Measurements from ENCODE around the gene WDR48. TPM values are rescaled to one million over a fixed set of nuclear protein-coding genes. Genes with fewer than 3 reads are reported as not detected.

WDR48 gene
- total and polyA plus RNA-seq, 2 experiments from 2014 or later = 27.2 to 54.3 TPM

- TF ChIP-seq, protein P1, sequence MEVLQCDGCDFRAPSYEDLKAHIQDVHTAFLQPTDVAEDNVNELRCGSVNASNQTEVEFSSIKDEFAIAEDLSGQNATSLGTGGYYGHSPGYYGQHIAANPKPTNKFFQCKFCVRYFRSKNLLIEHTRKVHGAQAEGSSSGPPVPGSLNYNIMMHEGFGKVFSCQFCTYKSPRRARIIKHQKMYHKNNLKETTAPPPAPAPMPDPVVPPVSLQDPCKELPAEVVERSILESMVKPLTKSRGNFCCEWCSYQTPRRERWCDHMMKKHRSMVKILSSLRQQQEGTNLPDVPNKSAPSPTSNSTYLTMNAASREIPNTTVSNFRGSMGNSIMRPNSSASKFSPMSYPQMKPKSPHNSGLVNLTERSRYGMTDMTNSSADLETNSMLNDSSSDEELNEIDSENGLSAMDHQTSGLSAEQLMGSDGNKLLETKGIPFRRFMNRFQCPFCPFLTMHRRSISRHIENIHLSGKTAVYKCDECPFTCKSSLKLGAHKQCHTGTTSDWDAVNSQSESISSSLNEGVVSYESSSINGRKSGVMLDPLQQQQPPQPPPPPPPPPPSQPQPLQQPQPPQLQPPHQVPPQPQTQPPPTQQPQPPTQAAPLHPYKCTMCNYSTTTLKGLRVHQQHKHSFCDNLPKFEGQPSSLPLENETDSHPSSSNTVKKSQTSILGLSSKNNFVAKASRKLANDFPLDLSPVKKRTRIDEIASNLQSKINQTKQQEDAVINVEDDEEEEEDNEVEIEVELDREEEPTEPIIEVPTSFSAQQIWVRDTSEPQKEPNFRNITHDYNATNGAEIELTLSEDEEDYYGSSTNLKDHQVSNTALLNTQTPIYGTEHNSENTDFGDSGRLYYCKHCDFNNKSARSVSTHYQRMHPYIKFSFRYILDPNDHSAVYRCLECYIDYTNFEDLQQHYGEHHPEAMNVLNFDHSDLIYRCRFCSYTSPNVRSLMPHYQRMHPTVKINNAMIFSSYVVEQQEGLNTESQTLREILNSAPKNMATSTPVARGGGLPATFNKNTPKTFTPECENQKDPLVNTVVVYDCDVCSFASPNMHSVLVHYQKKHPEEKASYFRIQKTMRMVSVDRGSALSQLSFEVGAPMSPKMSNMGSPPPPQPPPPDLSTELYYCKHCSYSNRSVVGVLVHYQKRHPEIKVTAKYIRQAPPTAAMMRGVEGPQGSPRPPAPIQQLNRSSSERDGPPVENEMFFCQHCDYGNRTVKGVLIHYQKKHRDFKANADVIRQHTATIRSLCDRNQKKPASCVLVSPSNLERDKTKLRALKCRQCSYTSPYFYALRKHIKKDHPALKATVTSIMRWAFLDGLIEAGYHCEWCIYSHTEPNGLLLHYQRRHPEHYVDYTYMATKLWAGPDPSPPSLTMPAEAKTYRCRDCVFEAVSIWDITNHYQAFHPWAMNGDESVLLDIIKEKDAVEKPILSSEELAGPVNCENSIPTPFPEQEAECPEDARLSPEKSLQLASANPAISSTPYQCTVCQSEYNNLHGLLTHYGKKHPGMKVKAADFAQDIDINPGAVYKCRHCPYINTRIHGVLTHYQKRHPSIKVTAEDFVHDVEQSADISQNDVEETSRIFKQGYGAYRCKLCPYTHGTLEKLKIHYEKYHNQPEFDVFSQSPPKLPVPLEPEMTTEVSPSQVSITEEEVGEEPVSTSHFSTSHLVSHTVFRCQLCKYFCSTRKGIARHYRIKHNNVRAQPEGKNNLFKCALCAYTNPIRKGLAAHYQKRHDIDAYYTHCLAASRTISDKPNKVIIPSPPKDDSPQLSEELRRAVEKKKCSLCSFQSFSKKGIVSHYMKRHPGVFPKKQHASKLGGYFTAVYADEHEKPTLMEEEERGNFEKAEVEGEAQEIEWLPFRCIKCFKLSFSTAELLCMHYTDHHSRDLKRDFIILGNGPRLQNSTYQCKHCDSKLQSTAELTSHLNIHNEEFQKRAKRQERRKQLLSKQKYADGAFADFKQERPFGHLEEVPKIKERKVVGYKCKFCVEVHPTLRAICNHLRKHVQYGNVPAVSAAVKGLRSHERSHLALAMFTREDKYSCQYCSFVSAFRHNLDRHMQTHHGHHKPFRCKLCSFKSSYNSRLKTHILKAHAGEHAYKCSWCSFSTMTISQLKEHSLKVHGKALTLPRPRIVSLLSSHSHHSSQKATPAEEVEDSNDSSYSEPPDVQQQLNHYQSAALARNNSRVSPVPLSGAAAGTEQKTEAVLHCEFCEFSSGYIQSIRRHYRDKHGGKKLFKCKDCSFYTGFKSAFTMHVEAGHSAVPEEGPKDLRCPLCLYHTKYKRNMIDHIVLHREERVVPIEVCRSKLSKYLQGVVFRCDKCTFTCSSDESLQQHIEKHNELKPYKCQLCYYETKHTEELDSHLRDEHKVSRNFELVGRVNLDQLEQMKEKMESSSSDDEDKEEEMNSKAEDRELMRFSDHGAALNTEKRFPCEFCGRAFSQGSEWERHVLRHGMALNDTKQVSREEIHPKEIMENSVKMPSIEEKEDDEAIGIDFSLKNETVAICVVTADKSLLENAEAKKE (CRISPR knock-in tag; IDR thresholded peaks at IDR 0.05) = no peak
- TF ChIP-seq NANOG (IDR thresholded peaks at IDR 0.05; ENCODE audit: borderline replicate concordance) (no peak), EZH2 (IDR thresholded peaks at IDR 0.05; ENCODE audit: low read depth, unreplicated experiment) (no peak)
Observed at GRCh38 chr3:39062180-39062579, 10.4 kb downstream of the WDR48 start (continued).

DNA sequence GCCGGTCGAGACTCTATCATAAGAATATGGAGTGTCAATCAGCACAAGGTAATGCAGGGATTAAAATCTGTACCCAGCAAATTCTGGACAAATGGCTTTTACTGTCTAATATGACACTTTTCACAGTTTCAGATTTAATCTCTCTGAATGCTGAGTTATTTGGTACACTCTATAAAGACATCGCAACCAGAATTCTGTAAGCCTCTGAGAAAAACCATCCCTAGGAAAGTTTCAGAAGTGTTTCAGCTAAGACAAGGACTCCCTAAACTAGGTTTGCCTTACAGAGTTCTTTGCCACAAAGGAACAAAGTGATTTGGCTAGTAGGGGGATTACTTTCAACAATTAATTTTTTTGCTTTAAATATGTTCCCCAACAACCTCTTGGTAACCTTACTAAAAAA, 11.3 kb downstream of the WDR48 start:
- Mint-ChIP-seq H3K27ac (no peak overlapping the region), H3K27me3 (ENCODE audit: insufficient read depth, low read depth, poor library complexity) (peaks cover 1% of the 10 kb centered on the region), H3K4me3 (no peak overlapping the region), H3K9me3 (no peaks in the 10 kb centered on the region), H3K36me3 (ENCODE audit: low read depth) (peaks cover 14% of the 10 kb centered on the region), H3K4me1 (no peaks in the 10 kb centered on the region; the same call in 2 of the 3 replicates)
- H3K36me3 ChIP-seq (ENCODE audit: insufficient read depth) = 0 out of 2 replicates have a peak, but pooled peaks cover 5% of the 10 kb centered on the region
- peaks cover 72% of the 10 kb centered on the region for H3K79me2 ChIP-seq (replicated peaks; ENCODE audit: insufficient read depth)
- no peak for DNase-seq (ENCODE audit: low spot score)
- H3K9me2 ChIP-seq (ENCODE audit: insufficient read depth) = no peaks in the 10 kb centered on the region
- H3K4me2 ChIP-seq = no peak overlapping the region
- no peak overlapping the region for H2AFZ ChIP-seq
- H3K27me3 ChIP-seq (ENCODE audit: insufficient read depth) = no peaks in the 10 kb centered on the region
- no peak overlapping the region for H3K27ac ChIP-seq (ENCODE audit: low read depth)
- no peaks in the 10 kb centered on the region for H3K4me1 ChIP-seq (ENCODE audit: insufficient read depth)
- no peak overlapping the region for H3K4me3 ChIP-seq
- ATAC-seq = no peak
- peaks cover 16% of the 10 kb centered on the region; the same call in 1 of the 2 replicates for H4K20me1 ChIP-seq (replicated peaks; ENCODE audit: insufficient read depth)
- H3F3A ChIP-seq (replicated peaks; ENCODE audit: low read depth) = no peaks in the 10 kb centered on the region
- TF ChIP-seq POLR2AphosphoS5 (IDR thresholded peaks at IDR 0.05; ENCODE audit: low read depth) (no peak), CREB1 (CRISPR knock-in tag; IDR thresholded peaks at IDR 0.05; ENCODE audit: low read depth) (no peak), JUNB (IDR thresholded peaks at IDR 0.05; ENCODE audit: unreplicated experiment) (no peak), EZH2phosphoT487 (IDR thresholded peaks at IDR 0.05; ENCODE audit: unreplicated experiment) (no peak), EZH2 (IDR thresholded peaks at IDR 0.05; ENCODE audit: low read depth, unreplicated experiment) (no peak)
- TF ChIP-seq, protein P1 (CRISPR knock-in tag; IDR thresholded peaks at IDR 0.05) = no peak
- TF ChIP-seq, protein P2, sequence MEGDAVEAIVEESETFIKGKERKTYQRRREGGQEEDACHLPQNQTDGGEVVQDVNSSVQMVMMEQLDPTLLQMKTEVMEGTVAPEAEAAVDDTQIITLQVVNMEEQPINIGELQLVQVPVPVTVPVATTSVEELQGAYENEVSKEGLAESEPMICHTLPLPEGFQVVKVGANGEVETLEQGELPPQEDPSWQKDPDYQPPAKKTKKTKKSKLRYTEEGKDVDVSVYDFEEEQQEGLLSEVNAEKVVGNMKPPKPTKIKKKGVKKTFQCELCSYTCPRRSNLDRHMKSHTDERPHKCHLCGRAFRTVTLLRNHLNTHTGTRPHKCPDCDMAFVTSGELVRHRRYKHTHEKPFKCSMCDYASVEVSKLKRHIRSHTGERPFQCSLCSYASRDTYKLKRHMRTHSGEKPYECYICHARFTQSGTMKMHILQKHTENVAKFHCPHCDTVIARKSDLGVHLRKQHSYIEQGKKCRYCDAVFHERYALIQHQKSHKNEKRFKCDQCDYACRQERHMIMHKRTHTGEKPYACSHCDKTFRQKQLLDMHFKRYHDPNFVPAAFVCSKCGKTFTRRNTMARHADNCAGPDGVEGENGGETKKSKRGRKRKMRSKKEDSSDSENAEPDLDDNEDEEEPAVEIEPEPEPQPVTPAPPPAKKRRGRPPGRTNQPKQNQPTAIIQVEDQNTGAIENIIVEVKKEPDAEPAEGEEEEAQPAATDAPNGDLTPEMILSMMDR (conservative IDR thresholded peaks at IDR 0.05; ENCODE audit: low read depth in 2 of 2) = no peak

Data from GM23338 (cell line).